ENCODE measurements around the gene PCGF2.

The PCGF2 gene

DNA sequence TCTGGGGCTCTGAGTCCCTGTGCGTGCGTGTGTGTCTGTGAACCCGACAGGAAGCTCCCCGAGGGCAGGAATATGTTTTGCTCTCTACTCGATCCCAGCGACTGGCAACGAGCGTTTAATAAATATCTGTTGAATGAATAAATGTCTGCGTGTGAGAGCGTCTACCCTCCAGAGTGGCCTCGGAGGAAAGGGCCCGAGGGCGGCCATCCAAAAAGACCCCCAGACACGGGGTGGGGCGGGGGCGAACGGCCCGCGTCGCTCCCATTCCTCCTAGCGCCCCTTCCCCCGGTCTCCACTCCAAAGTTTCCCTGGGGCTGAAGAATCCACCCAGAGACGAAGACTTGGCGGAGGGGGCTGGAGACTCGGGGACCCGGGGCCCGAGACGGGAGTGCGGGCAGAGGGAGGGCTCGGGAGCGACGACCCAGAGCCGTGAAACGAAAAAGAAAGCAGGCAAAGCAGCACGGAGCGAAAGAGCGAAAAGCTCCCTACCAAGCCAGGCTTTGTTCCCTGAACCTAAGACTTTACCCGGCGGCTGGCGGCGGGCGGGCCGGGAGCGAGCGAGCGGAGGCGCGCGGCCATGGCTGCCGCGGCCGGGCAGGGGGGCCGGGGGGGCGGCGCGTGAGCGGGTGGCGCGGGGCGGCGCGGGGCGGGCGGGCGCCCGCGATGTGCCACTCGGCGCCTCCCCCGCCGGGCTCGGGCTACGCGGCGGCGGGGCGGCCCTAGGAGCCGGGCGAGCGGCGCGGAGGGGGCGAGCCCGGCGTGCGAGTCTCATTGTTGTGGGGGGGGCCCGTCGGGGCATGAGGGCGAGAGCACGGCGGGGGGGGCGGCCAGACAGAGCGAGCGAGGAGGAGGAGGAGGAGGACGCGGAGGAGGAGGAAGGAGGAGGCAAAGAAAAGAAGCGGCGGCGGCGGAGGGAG, 43.3 kb downstream of the PCGF2 start, which contains the start of gene MLLT6:
Gene MLLT6 (plus strand): TSS at position 668 of the 917 bp plus-strand sequence. CDS start 360 bp downstream, outside the sequence.
- DNase-seq (ENCODE audit: extremely low read depth, low read depth), result peak; percentile 35
- TF ChIP-seq, protein P1, sequence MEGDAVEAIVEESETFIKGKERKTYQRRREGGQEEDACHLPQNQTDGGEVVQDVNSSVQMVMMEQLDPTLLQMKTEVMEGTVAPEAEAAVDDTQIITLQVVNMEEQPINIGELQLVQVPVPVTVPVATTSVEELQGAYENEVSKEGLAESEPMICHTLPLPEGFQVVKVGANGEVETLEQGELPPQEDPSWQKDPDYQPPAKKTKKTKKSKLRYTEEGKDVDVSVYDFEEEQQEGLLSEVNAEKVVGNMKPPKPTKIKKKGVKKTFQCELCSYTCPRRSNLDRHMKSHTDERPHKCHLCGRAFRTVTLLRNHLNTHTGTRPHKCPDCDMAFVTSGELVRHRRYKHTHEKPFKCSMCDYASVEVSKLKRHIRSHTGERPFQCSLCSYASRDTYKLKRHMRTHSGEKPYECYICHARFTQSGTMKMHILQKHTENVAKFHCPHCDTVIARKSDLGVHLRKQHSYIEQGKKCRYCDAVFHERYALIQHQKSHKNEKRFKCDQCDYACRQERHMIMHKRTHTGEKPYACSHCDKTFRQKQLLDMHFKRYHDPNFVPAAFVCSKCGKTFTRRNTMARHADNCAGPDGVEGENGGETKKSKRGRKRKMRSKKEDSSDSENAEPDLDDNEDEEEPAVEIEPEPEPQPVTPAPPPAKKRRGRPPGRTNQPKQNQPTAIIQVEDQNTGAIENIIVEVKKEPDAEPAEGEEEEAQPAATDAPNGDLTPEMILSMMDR (IDR thresholded peaks at IDR 0.05; ENCODE audit: low read depth, low read length), result no peak

DNA sequence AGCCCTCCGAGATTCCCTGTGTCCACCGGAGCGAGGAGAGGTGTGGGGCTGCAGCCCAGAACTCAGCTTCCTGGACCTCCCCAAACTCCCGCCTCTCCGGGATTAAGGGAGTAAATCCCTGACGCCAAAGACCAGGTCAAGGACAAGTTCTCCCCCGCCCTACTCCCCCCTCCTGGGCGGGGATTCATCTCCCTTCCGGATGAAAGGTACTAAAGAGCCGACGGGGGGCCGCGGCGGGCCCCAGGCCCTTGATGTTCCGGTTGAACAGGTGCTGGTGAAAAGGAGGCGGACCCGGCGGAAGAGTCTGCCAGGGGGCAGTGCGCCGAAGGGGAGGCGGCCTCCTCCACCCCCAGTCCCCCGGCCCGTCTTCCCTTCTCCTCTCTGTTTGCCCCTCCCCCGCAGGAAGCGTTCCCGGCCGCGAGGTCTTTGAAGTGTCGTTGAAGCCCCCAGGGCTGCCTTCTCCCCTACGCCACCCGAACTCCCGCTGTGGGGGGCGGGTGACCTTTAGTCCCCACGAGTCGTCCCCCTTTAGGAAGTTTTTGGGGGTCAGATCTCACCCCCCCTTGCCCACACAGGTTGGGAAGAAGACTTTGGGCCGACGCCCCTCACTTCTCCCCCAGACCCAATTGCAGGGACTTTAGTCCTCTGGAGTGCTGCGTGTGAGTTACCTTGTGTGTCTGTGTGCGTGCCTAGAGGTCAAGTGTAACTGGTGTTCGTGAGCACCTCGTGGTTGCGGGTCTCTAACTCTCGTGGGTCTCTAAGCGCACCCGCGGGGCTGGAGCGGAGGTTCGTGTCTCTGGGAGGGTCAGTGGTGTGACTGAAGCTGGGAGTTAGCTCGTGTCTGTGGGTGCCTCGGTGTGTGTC, 44.2 kb downstream of the PCGF2 start:
- DNase-seq (ENCODE audit: extremely low read depth, low read depth), result no peak

DNA sequence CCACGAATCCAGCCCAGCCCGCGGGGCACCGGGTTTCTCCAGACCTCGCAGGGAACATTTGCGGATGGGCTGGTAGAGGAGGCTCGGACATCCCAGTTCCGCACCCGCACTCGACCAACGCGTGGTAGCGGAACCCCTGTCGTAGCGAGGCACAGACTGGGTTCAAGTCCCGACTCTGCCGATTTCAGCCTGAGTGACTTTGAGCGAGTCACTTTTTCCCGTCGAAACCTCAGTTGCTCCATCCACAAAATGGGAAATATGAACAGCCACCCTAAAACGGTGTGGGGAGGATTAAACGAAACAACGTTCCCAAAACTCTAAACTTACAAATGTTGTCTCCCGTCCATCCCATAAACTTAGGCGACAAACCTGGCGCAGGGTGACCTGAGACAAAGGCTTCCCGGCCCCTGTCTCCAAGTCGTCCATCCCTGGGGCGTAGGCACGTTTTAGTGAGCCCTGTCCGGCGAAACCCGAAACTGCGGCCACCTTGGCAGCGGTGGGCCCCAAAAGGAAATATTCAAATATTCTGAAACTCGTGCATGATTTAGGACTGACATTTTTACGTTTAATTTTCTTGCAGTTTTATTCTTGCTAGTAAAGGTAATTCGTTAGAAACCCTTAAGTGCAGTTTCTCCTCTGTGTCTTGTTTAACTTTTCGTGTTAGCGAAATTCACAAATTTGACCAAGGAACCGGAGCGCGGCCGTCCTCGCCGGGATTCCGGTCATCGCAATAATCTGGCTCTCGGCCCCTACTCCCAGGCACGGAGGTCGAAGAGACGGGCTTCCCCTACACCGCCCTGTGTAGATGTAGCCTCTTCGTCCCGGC, 45.0 kb downstream of the PCGF2 start:
- TF ChIP-seq, protein P1 (IDR thresholded peaks at IDR 0.05; ENCODE audit: low read depth, low read length), result no peak
- no peak for DNase-seq (ENCODE audit: extremely low read depth, low read depth)

More for the DNA sequence above, 44.2 kb downstream of the PCGF2 start:
- TF ChIP-seq, protein P1 (IDR thresholded peaks at IDR 0.05; ENCODE audit: low read depth, low read length), result no peak

DNA sequence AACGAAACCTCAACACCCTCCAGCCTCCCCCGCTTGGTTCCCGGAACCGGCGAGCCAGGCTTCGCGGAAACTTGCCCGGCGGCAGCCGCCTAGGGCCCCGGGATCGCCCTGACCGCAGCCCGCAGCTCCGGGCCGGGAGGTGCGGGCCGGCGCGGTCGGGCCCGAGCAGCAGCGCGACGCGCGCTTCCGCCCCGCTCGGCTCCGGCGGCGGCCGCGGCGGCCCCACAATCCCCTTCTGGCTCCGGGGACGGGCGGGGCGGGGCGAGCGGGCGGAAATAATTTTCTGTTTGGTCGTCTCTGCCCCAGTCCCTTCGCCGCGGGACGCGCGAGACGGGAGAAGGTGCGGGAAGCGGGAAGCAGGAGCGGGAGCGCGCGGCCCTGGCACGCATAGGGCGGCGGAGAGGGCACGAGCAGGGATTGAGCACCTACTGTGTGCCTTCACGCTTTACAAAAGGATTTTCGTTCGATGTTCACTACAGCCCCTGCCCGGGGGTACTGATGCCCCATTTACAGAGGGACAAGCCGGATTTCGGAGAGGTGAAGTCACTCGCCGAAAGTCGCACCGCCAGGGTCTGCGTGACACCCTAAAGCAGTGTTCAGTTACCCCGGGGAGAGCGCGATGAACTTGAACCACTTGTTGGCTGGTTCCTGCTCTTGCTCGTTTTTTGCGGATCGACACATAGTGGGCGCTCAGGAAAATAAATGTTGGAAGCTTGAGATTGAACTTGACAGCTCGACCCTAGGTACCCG, 45.8 kb downstream of the PCGF2 start:
- peak; percentile 55 for DNase-seq (ENCODE audit: extremely low read depth, low read depth)

DNA sequence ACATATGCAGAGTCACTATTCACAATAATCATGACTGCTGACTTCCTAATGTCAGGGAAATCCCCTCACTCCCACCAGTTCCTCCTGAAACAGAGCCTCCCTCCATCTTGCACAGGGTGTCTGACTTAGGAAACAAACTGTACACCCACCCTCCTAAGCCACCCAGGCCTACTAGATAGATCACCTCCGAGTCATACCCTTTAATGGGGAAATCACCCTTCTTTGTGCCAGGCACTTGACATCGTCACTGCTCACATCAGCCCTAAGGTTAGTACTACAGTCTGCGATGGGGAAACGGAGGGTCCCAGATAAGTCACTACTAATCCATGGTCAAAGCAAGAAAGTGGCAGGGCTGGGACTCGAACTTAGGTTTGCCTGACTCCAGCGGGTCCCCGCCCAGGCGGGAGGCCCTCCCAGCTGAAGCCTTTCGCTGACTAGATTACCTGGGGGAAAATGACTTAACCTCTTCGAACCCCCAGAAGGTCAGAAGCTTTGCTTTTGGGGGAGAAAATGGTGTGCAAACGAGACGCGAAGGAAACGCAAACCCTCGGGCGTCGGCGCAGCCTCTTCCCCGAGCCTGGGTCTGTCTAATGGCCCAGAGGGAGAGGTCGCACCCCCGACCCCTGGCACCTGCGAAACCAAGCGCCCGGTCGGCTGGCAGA, 46.5 kb downstream of the PCGF2 start:
- no peak for DNase-seq (ENCODE audit: extremely low read depth, low read depth)
- TF ChIP-seq, protein P1 (IDR thresholded peaks at IDR 0.05; ENCODE audit: low read depth, low read length), result no peak

More for the DNA sequence above, 45.8 kb downstream of the PCGF2 start:
- TF ChIP-seq, protein P1 (IDR thresholded peaks at IDR 0.05; ENCODE audit: low read depth, low read length), result no peak

DNA sequence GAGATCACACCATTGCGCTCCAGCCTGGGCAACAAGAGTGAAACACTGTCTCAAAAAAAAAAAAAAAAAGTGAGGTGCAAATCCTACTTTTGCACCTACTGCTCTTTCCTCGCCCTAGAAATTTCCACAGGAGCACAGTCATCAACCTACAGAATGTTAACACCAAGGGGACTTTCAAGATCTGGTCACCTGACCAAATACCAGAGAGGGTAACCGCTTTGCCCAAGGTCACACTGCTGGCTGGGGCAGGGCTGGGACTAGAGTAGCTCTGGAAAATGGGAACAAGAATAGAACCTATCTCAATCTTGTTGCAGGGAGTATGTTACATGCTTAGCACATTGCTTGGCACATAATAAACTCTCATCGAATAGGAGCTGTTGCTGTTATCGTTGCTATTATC, 49.4 kb downstream of the PCGF2 start:
- DNase-seq (ENCODE audit: extremely low read depth, low read depth), result no peak
- TF ChIP-seq, protein P1 (IDR thresholded peaks at IDR 0.05; ENCODE audit: low read depth, low read length), result no peak

All from AG09319 (cell line).